ENCODE measurements around the gene CDH15.
A peak's percentile ranks its signal among the peaks of the same experiment; 100 is the strongest.

Gene CDH15

DNA sequence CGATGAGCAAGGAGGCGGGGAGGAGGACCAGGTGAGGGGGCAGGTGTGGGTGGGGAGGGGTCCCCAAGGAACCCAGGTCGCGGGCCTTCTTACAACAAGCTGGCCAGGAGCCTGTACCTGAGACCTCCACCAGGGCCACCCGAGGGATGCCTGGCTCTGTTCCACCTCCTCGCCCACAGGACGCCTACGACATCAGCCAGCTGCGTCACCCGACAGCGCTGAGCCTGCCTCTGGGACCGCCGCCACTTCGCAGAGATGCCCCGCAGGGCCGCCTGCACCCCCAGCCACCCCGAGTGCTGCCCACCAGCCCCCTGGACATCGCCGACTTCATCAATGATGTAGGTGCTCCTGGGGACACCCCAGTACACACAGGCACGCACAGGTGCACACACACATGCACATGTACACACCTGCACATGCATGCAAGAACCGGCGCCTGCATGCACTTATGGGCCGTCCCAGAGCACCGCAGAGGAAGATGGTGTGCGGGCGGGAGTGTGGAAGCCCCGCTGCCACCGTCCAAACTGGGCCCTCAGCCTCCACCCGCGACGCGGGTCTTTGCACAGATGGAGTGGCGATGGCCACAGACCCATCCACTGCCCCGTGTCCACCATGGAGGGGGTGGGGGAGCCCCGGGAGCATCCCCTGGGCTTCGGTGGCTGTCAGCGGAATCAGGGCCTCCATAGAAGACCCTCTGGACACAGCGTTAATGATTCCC is 22.2 kb downstream of the CDH15 start:
- intact Hi-C loops (cut with DNase I): no loop called here

DNA sequence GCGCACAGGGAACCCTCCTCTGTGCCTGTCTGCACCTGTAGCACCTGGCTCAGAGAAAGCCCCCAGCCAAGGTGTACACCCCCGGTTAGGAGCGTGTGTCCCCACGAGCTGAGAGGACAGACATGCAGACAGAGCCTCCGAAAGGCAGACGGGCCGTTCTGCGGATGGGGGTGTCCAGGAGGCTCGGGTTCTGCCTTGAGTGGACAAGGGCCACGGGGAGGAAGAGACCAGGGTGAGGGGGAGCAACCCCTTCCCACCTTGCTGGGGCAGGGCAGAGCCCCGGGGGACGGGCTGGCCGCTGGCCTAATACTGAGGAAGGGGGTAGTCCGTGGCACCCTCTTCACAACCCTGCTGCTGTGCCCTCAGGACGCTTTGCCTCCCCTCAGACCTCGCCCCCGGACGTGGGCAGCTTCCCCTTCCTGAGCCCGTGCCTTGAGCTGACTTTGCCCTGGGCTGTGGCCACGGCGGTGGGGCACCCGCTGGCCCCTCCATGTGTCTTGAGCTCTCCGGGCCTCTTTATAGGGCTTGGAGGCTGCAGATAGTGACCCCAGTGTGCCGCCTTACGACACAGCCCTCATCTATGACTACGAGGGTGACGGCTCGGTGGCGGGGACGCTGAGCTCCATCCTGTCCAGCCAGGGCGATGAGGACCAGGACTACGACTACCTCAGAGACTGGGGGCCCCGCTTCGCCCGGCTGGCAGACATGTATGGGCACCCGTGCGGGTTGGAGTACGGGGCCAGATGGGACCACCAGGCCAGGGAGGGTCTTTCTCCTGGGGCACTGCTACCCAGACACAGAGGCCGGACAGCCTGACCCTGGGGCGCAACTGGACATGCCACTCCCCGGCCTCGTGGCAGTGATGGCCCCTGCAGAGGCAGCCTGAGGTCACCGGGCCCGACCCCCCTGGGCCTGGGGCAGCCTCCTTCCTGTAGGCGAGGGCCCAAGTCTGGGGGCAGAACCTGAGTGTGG is 23.1 kb downstream of the CDH15 start:
- intact Hi-C loops (cut with DNase I): no loop called here
- peak in 1 of 42 donors; percentile 2 for DNase-seq

More for the DNA sequence above, 22.2 kb downstream of the CDH15 start:
- DNase-seq: peak in 11 of 42 donors; percentile 27 to 59 (median 46)

DNA sequence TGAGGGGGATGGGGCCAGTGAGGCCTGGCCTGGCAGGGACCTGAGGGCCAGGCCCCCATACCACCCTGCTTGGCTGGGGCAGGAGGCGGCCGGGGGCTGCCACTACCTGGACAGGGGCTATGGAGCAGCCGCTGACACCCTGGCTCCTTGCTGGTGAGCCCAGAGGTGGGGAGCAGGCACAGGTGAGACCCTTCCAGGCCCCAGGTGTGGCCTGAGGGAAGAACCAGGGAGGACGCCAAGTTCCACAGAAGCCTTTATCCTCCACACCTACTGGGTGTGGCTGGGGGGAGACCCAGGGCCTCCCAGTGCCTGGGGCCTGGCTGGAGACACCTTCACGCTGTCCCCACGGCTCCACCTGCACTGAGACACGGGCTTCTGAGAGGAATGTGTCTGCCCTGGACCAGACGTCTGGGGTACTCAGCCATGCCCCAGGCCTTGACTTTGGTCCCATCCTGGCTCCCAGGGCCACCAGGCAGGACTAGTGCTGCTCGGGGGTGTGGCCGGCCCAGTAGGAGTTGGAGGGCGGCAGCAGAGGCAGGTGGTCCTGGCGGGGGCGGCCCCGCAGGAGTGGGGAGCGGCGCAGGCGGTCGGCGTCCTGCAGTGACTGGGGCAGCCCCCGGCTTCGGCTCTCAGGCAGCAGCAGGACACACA is 24.1 kb downstream of the CDH15 start:
- intact Hi-C loops (cut with DNase I): no loop called here
- DNase-seq: no peak

DNA sequence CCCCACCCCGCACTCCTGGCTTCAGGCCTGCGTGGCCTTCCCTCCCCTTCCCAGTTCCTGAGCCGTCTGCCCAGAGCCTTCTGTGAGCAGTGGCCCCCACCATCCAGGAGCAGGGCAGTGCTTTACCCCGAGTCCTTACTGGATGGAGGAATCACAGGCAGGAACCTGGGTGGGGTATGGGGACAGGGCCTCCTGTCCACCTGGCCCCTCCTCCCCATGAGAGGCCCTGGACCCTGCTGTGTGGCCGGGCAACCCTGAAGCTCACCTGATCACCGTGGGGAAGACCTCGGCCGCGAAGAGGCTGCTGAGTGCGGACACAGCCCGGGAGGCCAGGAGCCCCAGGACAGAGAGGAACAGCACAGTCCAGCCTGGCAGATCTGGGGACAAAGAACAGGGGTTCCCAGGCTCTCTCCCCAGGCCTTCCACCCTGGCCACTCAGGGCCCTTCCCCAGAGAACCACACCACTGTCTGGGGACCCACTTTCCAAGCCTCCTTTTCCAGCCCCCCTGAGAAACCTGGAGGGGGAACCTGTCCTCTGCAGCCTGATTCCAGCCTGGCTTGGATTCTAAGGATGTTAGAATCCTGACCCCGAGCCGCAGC is 25.6 kb downstream of the CDH15 start:
- intact Hi-C loops (cut with DNase I): no loop called here
- DNase-seq: no peak

DNA sequence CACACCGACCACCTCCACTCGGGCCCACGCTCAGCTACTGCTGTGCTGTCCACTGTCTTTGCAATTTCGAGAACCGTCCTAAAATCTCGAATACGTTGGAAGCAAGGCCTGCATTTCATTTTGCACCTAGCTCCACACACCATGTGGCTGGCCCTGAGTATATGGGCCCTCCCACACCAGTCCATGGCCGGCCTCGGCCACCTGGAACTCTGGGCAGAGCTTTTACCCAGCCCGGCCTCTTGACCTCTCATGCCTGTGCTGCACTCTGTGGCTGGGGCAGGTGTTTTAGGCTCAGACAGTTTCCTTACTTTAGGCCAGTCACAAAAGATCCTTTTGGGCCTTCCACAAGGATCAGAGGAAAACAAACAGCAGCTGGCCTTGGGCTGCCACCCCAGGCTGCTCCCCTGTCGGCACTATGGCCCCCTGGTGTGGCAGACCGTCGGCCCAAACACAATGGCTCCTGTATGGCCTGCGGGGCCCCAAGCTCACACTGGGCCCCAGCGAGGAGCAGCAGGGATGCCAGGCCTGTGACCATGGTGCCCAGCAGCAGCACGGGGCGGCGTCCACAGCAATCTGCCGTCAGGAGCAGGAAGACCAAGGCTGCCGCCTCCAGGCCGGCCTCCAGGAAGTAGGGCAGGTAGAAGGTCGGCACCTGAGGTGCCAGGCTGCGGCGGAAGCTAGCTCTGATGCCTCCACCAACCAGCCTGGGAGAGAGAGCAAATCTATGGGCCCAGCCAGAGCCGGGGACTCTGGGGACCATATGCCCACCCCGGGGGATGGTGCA is 26.3 kb downstream of the CDH15 start:
- intact Hi-C loops (cut with DNase I): no loop called here
- no peak for DNase-seq

DNA sequence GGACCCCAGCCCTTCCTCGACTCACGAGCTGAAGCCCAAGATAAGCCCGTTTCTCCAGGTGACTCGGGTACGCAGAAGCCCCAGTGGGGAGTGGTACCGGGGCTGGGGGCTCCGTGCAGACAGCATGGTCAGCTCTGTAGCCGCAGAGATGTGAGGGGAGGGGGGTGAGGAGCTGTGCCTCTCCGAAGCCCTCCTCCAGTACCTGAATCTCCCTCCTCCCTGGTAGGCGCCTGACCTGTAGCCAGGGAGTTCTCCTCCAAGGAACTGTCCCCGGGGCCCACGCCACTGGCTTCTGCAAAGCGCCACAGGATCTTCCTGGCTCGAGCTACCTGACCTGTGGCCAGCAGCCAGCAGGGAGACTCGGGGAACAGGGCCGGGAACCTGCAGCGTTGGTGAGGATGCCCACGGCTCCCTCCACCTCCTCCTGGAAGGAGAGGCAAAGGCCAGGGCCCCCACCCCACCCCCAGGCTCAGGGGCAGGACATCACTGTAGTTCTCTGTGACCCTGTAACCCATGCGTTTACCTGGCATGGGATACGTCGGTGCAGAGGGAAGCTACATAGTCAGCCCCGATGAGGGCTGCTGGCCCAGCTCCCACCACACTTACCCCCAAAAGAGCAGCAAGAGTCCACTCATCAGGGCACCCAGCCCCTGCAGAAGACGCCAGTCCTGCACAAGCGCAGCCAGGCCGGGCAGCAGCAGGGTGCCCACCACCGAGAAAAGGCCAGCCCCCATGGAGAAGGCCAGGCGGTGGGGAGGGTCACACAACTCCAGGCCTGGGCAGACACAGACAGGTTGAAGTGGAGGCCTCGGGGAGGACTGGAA is 27.1 kb downstream of the CDH15 start:
- intact Hi-C loops (cut with DNase I): no loop called here

DNA sequence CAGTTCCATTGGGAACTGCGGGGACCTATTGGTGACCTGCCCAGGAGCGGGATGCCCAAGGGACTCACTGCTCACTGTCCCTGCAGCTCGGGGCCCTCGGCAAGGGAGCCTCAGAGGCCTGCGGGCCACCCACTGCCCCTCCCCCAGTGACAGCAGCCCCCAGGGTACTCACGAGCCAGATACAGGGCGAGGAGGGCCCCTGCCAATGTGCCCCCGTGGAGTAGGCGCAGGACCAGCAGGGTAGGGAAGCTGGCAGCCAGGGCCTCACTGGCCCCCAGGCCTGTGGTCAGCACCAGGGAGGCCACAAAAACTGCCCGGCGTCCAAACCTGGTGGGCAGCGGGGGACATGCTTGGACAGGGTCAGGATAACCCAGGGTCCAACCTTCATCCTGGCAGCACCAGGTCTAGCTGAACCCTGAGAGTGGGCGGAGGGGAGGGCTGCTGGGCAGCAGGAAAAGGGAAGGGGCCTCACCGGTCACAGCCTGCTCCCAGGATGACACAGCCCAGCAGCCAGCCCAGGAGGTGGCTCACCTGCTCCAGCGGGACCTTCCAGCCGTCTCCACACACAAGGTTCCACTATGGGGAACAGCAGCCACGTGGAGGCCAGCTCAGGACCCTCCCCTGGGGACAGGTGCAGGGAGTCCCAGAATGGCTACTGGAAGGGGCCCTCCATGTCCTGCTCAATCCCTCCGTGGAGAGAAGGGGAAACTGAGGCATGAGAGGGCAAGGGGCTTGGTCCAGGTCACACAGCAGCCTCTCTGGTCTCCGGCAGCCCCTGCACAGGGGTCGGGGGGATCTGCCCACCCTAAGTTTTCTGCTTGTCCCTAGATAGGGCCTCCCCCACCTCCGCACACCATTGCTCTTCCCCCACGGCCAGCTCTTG is 27.9 kb downstream of the CDH15 start:
- intact Hi-C loops (cut with DNase I): no loop called here
- no peak for DNase-seq

More for the DNA sequence above, 27.1 kb downstream of the CDH15 start:
- DNase-seq: no peak

DNA sequence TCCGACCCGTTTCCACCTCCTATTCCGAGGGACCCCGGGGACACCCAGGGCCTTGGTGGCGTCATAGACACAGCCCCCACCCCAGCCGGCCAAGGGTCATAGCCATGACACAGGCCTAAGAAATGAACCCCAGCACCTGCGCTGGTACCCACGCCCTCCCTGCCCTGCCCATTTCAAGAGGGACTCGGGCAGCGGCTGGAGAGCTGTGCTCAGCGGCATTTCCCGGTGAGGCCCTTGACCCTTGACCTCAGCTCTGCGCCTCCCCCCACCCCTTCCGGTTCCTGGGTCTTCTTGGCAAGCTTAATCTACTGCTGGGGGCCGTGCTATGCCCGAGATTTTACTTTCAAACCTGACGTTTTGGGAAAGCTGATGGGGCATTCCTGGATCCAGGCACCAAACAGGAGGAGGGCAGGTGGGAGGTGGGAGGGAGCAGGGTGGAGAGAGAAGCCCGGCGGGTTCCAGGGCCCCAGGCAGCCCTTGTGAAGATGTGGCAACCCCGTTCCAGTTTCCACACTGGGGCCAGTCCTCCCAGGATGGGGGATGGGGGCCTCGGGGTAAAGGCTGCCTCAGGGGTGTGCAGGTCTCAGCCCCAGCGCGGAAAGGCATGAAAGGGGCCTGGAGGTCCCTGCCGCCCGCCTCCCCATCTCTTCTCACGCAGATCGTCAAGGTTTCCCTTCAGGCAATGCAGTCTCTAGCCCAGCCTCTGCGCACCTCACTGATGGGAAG is 28.7 kb downstream of the CDH15 start, which contains the start of gene SLC22A31:
Gene SLC22A31, minus strand, starts transcription at position 414 of the 726 bp plus-strand sequence. Its CDS starts 36 bp downstream, at position 378.
- DNase-seq: no peak
- intact Hi-C loops (cut with DNase I): no loop called here

DNA sequence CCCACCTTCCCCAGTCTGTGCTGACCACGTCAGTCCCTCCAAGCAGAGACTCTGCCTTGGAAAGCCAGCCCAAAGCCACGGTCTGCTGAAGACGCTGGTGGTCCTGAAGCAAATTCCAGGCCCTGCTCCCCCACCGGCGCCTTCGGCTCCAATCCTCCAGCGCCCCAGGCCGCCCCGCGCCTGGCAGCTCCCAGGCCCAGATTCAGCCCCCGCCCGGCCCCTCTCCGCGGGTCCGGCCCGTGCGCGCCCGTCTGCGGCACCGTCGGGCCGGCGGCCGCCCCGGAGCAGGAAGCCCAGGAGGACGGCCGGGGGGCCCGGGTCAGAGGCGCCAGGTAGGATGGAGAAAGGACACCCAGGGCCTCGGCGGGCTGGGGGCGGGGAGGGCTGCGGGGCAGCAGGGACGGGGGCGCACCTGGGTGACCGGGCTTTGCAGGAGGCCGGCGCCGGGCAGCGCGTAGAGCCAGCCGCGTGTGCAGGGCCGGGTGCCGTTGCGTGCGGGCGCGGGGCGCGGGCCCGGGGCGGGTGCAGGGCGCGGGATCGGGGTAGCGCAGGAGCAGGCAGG is 29.4 kb downstream of the CDH15 start:
- no peak for DNase-seq
- intact Hi-C loops (cut with DNase I): no loop called here

DNA sequence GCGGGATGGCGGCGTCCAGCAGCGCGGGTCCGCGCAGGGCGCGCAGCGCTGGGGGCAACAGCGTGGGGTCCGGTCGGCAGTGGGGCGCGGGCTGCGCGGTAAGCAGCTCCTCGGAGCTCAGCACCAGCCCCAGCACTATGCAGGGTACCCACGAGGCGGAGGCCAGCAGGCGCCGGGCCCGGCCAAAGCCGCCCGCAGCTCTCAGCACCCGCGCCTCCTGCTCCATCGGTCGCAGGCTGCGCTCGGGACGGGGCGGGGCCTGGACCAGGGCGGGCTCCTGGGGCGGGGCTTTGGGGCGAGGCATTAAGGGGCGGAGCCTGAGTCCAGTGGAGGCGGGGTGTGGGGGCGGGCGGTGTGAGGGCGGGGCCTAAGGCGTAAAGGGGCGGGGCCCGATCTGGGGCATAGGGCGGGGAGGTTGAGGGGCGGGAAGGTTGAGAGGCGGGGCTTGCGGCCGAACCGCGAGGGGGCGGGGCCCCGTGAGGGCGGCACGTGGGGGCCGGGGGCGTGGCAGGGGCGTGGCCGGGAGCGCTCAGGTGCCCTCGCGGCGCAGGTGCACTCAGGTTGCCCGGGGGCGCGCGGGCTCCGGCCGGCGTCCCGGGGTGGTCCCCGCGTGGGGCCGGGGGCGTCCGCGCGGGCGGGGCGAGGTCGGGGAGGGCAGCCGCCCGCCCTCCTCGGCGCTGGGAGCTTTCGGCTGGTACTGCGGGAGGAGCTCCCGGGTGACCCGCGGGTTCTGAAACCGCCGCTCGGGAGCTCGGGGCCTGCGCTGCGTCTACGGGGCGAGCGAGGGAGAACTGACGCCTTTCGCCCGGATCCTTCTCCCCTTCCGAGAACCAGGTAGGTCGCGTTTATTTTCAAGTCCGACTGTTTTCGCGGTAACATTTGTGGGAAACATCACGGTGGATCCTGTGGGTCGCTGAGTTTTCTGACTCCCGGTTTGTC is 30.2 kb downstream of the CDH15 start:
- intact Hi-C loops (cut with DNase I): no loop called here
- peak in 36 of 42 donors; percentile 2 to 77 (median 48) for DNase-seq

DNA sequence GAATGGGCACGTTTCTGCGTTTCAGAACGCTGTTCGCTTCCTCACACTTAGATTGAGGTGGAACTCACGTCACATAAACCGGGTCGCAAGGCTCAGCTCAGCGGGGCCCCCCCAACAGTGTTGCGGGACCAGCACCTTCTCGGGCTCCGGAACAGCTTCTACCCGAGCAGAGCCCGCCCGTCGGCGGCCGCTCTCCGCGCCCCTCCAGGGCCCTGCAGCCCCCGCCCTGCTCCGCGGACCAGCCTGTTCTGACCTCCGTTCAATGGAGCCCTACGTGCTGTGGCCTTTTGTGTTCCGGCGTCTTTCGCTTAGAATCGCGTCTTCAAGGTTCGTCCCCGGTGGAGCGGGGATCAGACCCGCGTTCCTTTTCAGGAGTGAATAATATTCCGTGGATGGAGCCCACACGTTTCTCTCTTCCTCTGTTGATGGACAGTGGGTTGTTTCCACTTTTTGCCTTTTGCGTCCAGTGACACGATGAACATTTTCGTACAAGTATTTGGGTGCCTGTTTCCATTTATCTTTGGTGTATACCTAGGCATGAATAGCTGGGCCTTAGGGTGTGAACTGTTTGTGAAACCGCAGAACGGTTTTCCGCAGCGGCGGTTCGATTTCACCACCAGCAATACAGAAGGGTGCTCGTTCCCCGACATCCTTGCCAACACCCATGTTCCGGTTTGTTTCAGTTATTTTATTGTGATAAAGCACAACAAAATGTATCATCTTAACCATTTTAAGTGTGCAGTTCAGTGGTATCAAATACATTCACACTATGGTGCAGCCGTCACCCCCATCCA is 31.1 kb downstream of the CDH15 start:
- intact Hi-C loops (cut with DNase I): no loop called here
- DNase-seq: no peak

DNA sequence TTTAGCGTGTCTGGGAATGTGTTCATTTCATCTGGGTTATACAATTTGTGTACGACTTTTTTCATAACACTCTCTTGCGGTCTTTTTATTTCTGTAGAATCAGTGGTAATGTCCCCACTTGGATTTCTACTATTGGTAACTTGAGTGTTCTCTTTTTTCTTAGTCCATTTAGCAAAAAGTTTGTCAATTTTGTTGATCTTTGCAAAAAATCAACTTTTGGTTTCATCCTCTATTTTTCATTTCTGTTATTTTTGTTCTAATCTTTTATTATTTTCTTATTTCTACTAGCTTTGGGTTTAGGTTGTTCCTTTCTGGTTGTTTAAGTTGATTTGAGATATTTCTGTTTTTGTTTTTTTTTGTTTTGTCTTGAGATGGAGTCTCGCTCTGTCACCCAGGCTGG is 36.4 kb downstream of the CDH15 start:
- DNase-seq: no peak

DNA sequence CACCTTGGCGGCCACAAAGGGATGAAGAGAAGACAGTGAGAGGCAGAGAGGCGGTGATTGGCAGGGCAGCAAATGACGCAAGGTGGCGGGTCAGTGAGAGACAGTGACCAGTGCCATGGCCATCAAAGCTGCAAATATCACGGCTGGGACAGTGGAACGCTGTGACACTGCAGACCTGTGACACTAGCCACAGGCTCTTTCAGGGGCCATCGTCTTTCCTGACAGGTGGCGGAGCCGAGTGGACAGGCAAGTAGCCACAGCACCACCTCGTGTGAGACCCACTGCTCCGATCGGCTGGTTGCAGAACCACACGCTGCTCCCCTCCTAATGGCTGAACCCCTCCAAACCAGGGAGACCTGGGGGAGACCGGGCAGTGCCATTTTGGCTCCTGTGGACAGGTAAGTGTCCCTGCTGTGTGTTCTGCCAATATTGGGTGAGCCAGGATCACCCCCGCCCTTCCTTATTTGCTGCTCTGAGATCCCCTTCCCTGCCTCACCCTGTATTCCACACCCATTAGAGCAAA is 38.0 kb downstream of the CDH15 start:
- no peak for DNase-seq
- intact Hi-C loops (cut with DNase I): loop anchor here (5.0 kb wide), 1 partner anchor 267 kb away; no protein-coding TSS in a partner anchor

More for the DNA sequence above, 36.4 kb downstream of the CDH15 start:
- intact Hi-C loops (cut with DNase I): no loop called here
